Measurements from ENCODE around the gene LY6G5B. TPM values are rescaled to one million over a fixed set of nuclear protein-coding genes. Genes with fewer than 3 reads are reported as not detected.

LY6G5B gene
- 1 to 10 TPM; 4.6 to 6.0 (median 5.3) TPM for total RNA-seq (2021; fragmentation: NEBNext Ultra II Directional; extraction: Animal tissue kit (Norgen Biotek cat#: 25700))
- long read RNA-seq = 0 reads

DNA sequence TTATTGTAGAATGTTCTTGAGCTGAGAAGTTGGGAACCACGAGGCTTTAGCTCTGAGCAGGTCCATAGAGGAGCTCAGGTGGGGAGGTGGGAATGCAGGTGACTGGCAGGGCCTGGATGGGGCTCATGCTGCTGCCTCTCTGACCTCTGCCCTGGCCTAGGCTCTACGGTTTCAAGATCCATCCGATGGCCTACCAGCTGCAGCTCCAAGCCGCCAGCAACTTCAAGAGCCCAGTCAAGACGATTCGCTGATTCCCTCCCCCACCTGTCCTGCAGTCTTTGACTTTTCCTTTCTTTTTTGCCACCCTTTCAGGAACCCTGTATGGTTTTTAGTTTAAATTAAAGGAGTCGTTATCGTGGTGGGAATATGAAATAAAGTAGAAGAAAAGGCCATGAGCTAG, at the start of gene LY6G5B:
TSS of gene LY6G5B (plus strand) at position 301 of the 400 bp plus-strand sequence. CDS start 975 bp downstream, outside the sequence.
- H3K9me3 Mint-ChIP-seq = no peaks in the 10 kb centered on the region
- H3K36me3 Mint-ChIP-seq (ENCODE audit: low read depth) = peaks cover 57% of the 10 kb centered on the region
- TF ChIP-seq, protein P1, sequence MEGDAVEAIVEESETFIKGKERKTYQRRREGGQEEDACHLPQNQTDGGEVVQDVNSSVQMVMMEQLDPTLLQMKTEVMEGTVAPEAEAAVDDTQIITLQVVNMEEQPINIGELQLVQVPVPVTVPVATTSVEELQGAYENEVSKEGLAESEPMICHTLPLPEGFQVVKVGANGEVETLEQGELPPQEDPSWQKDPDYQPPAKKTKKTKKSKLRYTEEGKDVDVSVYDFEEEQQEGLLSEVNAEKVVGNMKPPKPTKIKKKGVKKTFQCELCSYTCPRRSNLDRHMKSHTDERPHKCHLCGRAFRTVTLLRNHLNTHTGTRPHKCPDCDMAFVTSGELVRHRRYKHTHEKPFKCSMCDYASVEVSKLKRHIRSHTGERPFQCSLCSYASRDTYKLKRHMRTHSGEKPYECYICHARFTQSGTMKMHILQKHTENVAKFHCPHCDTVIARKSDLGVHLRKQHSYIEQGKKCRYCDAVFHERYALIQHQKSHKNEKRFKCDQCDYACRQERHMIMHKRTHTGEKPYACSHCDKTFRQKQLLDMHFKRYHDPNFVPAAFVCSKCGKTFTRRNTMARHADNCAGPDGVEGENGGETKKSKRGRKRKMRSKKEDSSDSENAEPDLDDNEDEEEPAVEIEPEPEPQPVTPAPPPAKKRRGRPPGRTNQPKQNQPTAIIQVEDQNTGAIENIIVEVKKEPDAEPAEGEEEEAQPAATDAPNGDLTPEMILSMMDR (IDR thresholded peaks at IDR 0.05) = no peak
- no peak within 1 kb of the TSS for H3K4me3 Mint-ChIP-seq
- no peak for DNase-seq
- H3K4me1 Mint-ChIP-seq (ENCODE audit: low read depth) = peaks cover 40% of the 10 kb centered on the region
- H3K27me3 Mint-ChIP-seq (ENCODE audit: insufficient read depth) = peaks cover 8% of the 10 kb centered on the region
- H3K27ac Mint-ChIP-seq = peak within 1 kb of the TSS; percentile 31

- DNase-seq = no peak
- peaks cover 4% of the 10 kb centered on the region for H3K27me3 Mint-ChIP-seq (ENCODE audit: insufficient read depth)
- TF ChIP-seq, protein P1 (IDR thresholded peaks at IDR 0.05) = no peak
- H3K27ac Mint-ChIP-seq = peak within 1 kb of the TSS; percentile 100
- no peaks in the 10 kb centered on the region for H3K9me3 Mint-ChIP-seq
- peaks cover 21% of the 10 kb centered on the region for H3K4me1 Mint-ChIP-seq (ENCODE audit: low read depth)
- peak within 1 kb of the TSS; percentile 97 for H3K4me3 Mint-ChIP-seq
- H3K36me3 Mint-ChIP-seq (ENCODE audit: low read depth) = peaks cover 35% of the 10 kb centered on the region
These were observed 49.0 kb upstream of the LY6G5B start, which contains the start of gene PRRC2A for GRCh38 chr6:31620586-31621319. Gene PRRC2A (plus strand): TSS chr6:31620715. CDS start chr6:31622790, 2,075 bp downstream.

GRCh38 chr6:31621320-31621939, 48.3 kb upstream of the LY6G5B start:
- H3K27me3 Mint-ChIP-seq (ENCODE audit: insufficient read depth) = peaks cover 3% of the 10 kb centered on the region; the same call in 1 of the 2 replicates
- H3K9me3 Mint-ChIP-seq = no peaks in the 10 kb centered on the region
- peaks cover 42% of the 10 kb centered on the region for H3K36me3 Mint-ChIP-seq (ENCODE audit: low read depth)
- DNase-seq = no peak
- H3K27ac Mint-ChIP-seq = peak overlapping the region; percentile 94
- TF ChIP-seq, protein P1 (IDR thresholded peaks at IDR 0.05) = no peak
- peaks cover 21% of the 10 kb centered on the region for H3K4me1 Mint-ChIP-seq (ENCODE audit: low read depth)
- H3K4me3 Mint-ChIP-seq = peak overlapping the region; percentile 97

- Mint-ChIP-seq H3K36me3 (ENCODE audit: low read depth) (peaks cover 46% of the 10 kb centered on the region), H3K9me3 (no peaks in the 10 kb centered on the region), H3K27ac (peak overlapping the region; percentile 94), H3K27me3 (ENCODE audit: insufficient read depth) (peaks cover 3% of the 10 kb centered on the region; the same call in 1 of the 2 replicates), H3K4me3 (peak overlapping the region; percentile 97), H3K4me1 (ENCODE audit: low read depth) (peaks cover 21% of the 10 kb centered on the region)
- DNase-seq = peak; percentile 42
- TF ChIP-seq, protein P1 (IDR thresholded peaks at IDR 0.05) = no peak
These were observed 47.8 kb upstream of the LY6G5B start for GRCh38 chr6:31621991-31622390.

GRCh38 chr6:31622684-31623091, 47.1 kb upstream of the LY6G5B start:
- no peak for DNase-seq
- peaks cover 53% of the 10 kb centered on the region for H3K36me3 Mint-ChIP-seq (ENCODE audit: low read depth)
- peaks cover 21% of the 10 kb centered on the region for H3K4me1 Mint-ChIP-seq (ENCODE audit: low read depth)
- H3K27me3 Mint-ChIP-seq (ENCODE audit: insufficient read depth) = peaks cover 3% of the 10 kb centered on the region; the same call in 1 of the 2 replicates
- H3K27ac Mint-ChIP-seq = peak overlapping the region; percentile 94
- TF ChIP-seq, protein P1 (IDR thresholded peaks at IDR 0.05) = no peak
- no peaks in the 10 kb centered on the region for H3K9me3 Mint-ChIP-seq
- peak overlapping the region; percentile 97 for H3K4me3 Mint-ChIP-seq

Measured in HFFc6 (cell line).